GM23338 (cell line): ENCODE results near the gene TXNL4A. TPM values are rescaled to one million over a fixed set of nuclear protein-coding genes. Genes with fewer than 3 reads are reported as not detected.

Experiments
- ATAC-seq: fragments of 200-7000 bp; cut with Tn5 transposase; 3 replicates; pipeline ENCODE4 v1.9.1; 2020
- DNase-seq: peaks from one replicate; pipeline ENCODE4 v3.0.0-alpha.2; 2015; ENCODE audit warnings: low spot score
- H2AFZ ChIP-seq: fragments of 200-600 bp; sonication (generic); 2 replicates; pipeline ENCODE4 v1.8.0; 2016; ENCODE audit warnings: antibody characterized with exemption, mild to moderate bottlenecking, moderate library complexity
- H3F3A ChIP-seq: fragments of 200-600 bp; sonication (generic); replicated peaks from 2 replicates; pipeline ENCODE4 v1.8.0; 2017; ENCODE audit warnings: antibody characterized with exemption, mixed run types, low read depth
- H3K27ac ChIP-seq: fragments of 200-600 bp; sonication (generic); 2 replicates; pipeline ENCODE4 v1.6.1; 2016; ENCODE audit warnings: low read depth
- H3K27me3 ChIP-seq: fragments of 200-600 bp; sonication (generic); 2 replicates; pipeline ENCODE4 v1.8.0; 2016; ENCODE audit warnings: mild to moderate bottlenecking, mixed run types, moderate library complexity; ENCODE audit not compliant: insufficient read depth
- H3K36me3 ChIP-seq: fragments of 200-600 bp; sonication (generic); 2 replicates; pipeline ENCODE4 v1.8.0; 2016; ENCODE audit warnings: mild to moderate bottlenecking; ENCODE audit not compliant: insufficient read depth
- H3K4me1 ChIP-seq: fragments of 200-600 bp; sonication (generic); 2 replicates; pipeline ENCODE4 v1.8.0; 2016; ENCODE audit warnings: mild to moderate bottlenecking, moderate library complexity; ENCODE audit not compliant: insufficient read depth
- H3K4me2 ChIP-seq: fragments of 200-600 bp; sonication (generic); 2 replicates; pipeline ENCODE4 v1.7.1; 2017; ENCODE audit warnings: mixed run types
- H3K4me3 ChIP-seq: fragments of 200-600 bp; sonication (generic); 2 replicates; pipeline ENCODE4 v1.6.1; 2016; ENCODE audit warnings: mixed run types
- H3K79me2 ChIP-seq: fragments of 200-600 bp; sonication (generic); replicated peaks from 2 replicates; pipeline ENCODE4 v1.8.0; 2017; ENCODE audit warnings: mild to moderate bottlenecking; ENCODE audit not compliant: insufficient read depth
- H3K9me2 ChIP-seq: fragments of 200-600 bp; sonication (generic); 2 replicates; pipeline ENCODE4 v1.8.0; 2017; ENCODE audit not compliant: insufficient read depth
- H4K20me1 ChIP-seq: fragments of 200-600 bp; sonication (generic); replicated peaks from 2 replicates; pipeline ENCODE4 v1.8.0; 2017; ENCODE audit warnings: mild to moderate bottlenecking; ENCODE audit not compliant: insufficient read depth
- H3K27ac Mint-ChIP-seq: 2 replicates; pipeline ENCODE4 v1.8.0; 2020; ENCODE audit warnings: inconsistent platforms, mild to moderate bottlenecking, moderate library complexity, mixed read lengths
- H3K27me3 Mint-ChIP-seq: 3 replicates; pipeline ENCODE4 v1.8.0; 2022; ENCODE audit warnings: low read depth, mild to moderate bottlenecking, moderate library complexity, mixed read lengths, inconsistent platforms; ENCODE audit not compliant: insufficient read depth, poor library complexity
- H3K36me3 Mint-ChIP-seq: 3 replicates; pipeline ENCODE4 v1.8.0; 2021; ENCODE audit warnings: low read depth, mild to moderate bottlenecking, inconsistent platforms, moderate library complexity, mixed read lengths
- H3K4me1 Mint-ChIP-seq: 3 replicates; pipeline ENCODE4 v1.8.0; 2020; ENCODE audit warnings: mild to moderate bottlenecking, inconsistent platforms, mixed read lengths
- H3K4me3 Mint-ChIP-seq: 3 replicates; pipeline ENCODE4 v1.8.0; 2021; ENCODE audit warnings: moderate library complexity, mild to moderate bottlenecking, inconsistent platforms, mixed read lengths
- H3K9me3 Mint-ChIP-seq: 3 replicates; pipeline ENCODE4 v1.8.0; 2020; ENCODE audit warnings: moderate library complexity, mild to moderate bottlenecking, inconsistent platforms, mixed read lengths
- CREB1 ChIP-seq: fragments of 250-450 bp; sonication (Bioruptor Pico); IDR thresholded peaks from 2 replicates; pipeline ENCODE4 v1.5.0; 2020; ENCODE audit warnings: low read depth, mild to moderate bottlenecking, moderate library complexity
- EZH2phosphoT487 ChIP-seq: fragments of 200-600 bp; sonication (generic); IDR thresholded peaks from one replicate; pipeline ENCODE4 v1.8.1; 2018; ENCODE audit warnings: antibody characterized with exemption; ENCODE audit not compliant: unreplicated experiment
- JUNB ChIP-seq: IDR thresholded peaks from one replicate; pipeline ENCODE4 v1.6.1; 2016; ENCODE audit warnings: antibody characterized with exemption; ENCODE audit not compliant: unreplicated experiment
- NANOG ChIP-seq: IDR thresholded peaks from 2 replicates; pipeline ENCODE4 v1.6.1; 2016; ENCODE audit warnings: antibody characterized with exemption, borderline replicate concordance
- POLR2AphosphoS5 ChIP-seq: IDR thresholded peaks from 2 replicates; pipeline ENCODE4 v1.6.1; 2016; ENCODE audit warnings: antibody characterized with exemption, low read depth
- REST ChIP-seq: IDR thresholded peaks from one replicate; pipeline ENCODE4 v1.6.1; 2018; ENCODE audit warnings: antibody characterized with exemption; ENCODE audit not compliant: unreplicated experiment
- STAT1 ChIP-seq: IDR thresholded peaks from one replicate; pipeline ENCODE4 v1.6.1; 2016; ENCODE audit warnings: antibody characterized with exemption; ENCODE audit not compliant: unreplicated experiment
- ZNF114 ChIP-seq: fragments of 250-450 bp; sonication (Bioruptor Pico); IDR thresholded peaks from 2 replicates; pipeline ENCODE4 v1.5.0; 2020; ENCODE audit warnings: mild to moderate bottlenecking, moderate library complexity
- ZNF331 ChIP-seq: fragments of 250-450 bp; sonication (Bioruptor Pico); IDR thresholded peaks from 2 replicates; pipeline ENCODE4 v1.5.0; 2020; ENCODE audit warnings: low read depth, mild to moderate bottlenecking, moderate library complexity
- polyA plus RNA-seq: library from polyadenylated mRNA; unstranded; fragments of >200 nt; fragmentation: Nextera tagmentation; extraction: Ambion mirVana; gene quantifications from 2 replicates; pipeline ENCODE4 v1.2.1, GENCODE V29; 2016
- total RNA-seq: library from RNA; depleted of rRNA; stranded (reverse); fragments of >200 nt; shearing (Covaris generic); gene quantifications from 2 replicates; pipeline ENCODE4 v1.2.3, GENCODE V29; 2014
- TF ChIP-seq, protein P1 (sequence below): fragments of 250-450 bp; sonication (Bioruptor Pico); IDR thresholded peaks from 2 replicates; pipeline ENCODE4 v1.5.0; 2020; ENCODE audit warnings: mild to moderate bottlenecking, moderate library complexity

The TXNL4A gene
- total and polyA plus RNA-seq, 2 experiments from 2014 or later: 51.0 to 271 TPM

DNA sequence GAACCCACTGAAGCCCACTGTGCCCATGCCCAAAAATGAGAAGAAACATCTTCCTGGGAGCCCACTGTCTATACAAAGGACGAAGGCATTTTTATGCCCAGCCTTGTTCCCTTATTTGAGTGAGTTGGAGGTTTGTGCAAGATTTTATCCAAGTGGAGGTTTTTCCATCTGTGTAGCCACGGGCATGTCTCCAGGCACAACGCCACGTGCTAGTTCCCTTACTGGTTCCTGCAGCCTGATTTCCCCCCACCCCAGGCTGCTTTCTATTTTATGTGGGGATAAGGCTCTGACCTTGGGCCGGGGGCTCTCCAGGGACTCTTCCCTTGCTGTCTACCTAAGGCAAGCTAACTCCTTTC lies 22.2 kb upstream of the TXNL4A start (continued):
- no peak for TF ChIP-seq CREB1 (CRISPR knock-in tag)
- TF ChIP-seq JUNB: no peak
- no peak for TF ChIP-seq NANOG
- no peak for TF ChIP-seq EZH2phosphoT487
- no peak for TF ChIP-seq STAT1
- no peak for TF ChIP-seq REST

GRCh38 chr18:80009661-80010550 lies 21.5 kb upstream of the TXNL4A start:
- Histone ChIP-seq H3K36me3 (no peaks in the 10 kb centered on the region), H3K27me3 (no peaks in the 10 kb centered on the region), H2AFZ (no peak overlapping the region), H3K4me2 (no peak overlapping the region), H3K79me2 (no peaks in the 10 kb centered on the region), H4K20me1 (no peaks in the 10 kb centered on the region), H3K4me3 (no peak overlapping the region), H3F3A (no peaks in the 10 kb centered on the region), H3K27ac (no peak overlapping the region), H3K9me2 (0 out of 2 replicates have a peak, but pooled peaks cover 4% of the 10 kb centered on the region), H3K4me1 (peaks cover 5% of the 10 kb centered on the region)
- H3K4me1 Mint-ChIP-seq: peaks cover 8% of the 10 kb centered on the region; the same call in 2 of the 3 replicates
- H3K9me3 Mint-ChIP-seq: peaks cover 75% of the 10 kb centered on the region
- H3K4me3 Mint-ChIP-seq: no peak overlapping the region
- ATAC-seq (no peak), DNase-seq (no peak)
- H3K27me3 Mint-ChIP-seq: peaks cover 1% of the 10 kb centered on the region
- peaks cover 42% of the 10 kb centered on the region for H3K36me3 Mint-ChIP-seq
- H3K27ac Mint-ChIP-seq: no peak overlapping the region
- no peak for TF ChIP-seq ZNF331
- TF ChIP-seq, protein P1, sequence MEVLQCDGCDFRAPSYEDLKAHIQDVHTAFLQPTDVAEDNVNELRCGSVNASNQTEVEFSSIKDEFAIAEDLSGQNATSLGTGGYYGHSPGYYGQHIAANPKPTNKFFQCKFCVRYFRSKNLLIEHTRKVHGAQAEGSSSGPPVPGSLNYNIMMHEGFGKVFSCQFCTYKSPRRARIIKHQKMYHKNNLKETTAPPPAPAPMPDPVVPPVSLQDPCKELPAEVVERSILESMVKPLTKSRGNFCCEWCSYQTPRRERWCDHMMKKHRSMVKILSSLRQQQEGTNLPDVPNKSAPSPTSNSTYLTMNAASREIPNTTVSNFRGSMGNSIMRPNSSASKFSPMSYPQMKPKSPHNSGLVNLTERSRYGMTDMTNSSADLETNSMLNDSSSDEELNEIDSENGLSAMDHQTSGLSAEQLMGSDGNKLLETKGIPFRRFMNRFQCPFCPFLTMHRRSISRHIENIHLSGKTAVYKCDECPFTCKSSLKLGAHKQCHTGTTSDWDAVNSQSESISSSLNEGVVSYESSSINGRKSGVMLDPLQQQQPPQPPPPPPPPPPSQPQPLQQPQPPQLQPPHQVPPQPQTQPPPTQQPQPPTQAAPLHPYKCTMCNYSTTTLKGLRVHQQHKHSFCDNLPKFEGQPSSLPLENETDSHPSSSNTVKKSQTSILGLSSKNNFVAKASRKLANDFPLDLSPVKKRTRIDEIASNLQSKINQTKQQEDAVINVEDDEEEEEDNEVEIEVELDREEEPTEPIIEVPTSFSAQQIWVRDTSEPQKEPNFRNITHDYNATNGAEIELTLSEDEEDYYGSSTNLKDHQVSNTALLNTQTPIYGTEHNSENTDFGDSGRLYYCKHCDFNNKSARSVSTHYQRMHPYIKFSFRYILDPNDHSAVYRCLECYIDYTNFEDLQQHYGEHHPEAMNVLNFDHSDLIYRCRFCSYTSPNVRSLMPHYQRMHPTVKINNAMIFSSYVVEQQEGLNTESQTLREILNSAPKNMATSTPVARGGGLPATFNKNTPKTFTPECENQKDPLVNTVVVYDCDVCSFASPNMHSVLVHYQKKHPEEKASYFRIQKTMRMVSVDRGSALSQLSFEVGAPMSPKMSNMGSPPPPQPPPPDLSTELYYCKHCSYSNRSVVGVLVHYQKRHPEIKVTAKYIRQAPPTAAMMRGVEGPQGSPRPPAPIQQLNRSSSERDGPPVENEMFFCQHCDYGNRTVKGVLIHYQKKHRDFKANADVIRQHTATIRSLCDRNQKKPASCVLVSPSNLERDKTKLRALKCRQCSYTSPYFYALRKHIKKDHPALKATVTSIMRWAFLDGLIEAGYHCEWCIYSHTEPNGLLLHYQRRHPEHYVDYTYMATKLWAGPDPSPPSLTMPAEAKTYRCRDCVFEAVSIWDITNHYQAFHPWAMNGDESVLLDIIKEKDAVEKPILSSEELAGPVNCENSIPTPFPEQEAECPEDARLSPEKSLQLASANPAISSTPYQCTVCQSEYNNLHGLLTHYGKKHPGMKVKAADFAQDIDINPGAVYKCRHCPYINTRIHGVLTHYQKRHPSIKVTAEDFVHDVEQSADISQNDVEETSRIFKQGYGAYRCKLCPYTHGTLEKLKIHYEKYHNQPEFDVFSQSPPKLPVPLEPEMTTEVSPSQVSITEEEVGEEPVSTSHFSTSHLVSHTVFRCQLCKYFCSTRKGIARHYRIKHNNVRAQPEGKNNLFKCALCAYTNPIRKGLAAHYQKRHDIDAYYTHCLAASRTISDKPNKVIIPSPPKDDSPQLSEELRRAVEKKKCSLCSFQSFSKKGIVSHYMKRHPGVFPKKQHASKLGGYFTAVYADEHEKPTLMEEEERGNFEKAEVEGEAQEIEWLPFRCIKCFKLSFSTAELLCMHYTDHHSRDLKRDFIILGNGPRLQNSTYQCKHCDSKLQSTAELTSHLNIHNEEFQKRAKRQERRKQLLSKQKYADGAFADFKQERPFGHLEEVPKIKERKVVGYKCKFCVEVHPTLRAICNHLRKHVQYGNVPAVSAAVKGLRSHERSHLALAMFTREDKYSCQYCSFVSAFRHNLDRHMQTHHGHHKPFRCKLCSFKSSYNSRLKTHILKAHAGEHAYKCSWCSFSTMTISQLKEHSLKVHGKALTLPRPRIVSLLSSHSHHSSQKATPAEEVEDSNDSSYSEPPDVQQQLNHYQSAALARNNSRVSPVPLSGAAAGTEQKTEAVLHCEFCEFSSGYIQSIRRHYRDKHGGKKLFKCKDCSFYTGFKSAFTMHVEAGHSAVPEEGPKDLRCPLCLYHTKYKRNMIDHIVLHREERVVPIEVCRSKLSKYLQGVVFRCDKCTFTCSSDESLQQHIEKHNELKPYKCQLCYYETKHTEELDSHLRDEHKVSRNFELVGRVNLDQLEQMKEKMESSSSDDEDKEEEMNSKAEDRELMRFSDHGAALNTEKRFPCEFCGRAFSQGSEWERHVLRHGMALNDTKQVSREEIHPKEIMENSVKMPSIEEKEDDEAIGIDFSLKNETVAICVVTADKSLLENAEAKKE (CRISPR knock-in tag): no peak
- TF ChIP-seq NANOG: no peak
- no peak for TF ChIP-seq REST
- no peak for TF ChIP-seq EZH2phosphoT487
- TF ChIP-seq ZNF114 (CRISPR knock-in tag): no peak
- no peak for TF ChIP-seq POLR2AphosphoS5
